H9 (cell line): ENCODE measurements around the gene STK32C. TPM values are rescaled to one million over a fixed set of nuclear protein-coding genes. Genes with fewer than 3 reads are reported as not detected.
A peak's percentile ranks its signal among the peaks of the same experiment; 100 is the strongest.
"Not testable (repeated sequence)": the region's sequence is repeated elsewhere in the genome, so short reads cannot be mapped to it uniquely, and the experiment has no call there.

Experiments
- DNase-seq: peaks from one replicate; pipeline ENCODE4 v3.0.0-alpha.2; 2017
- H2AFZ ChIP-seq: one replicate; pipeline ENCODE4 v1.6.1; 2013; ENCODE audit warnings: mild to moderate bottlenecking, low read length, control low read depth, moderate library complexity
- H2AK5ac ChIP-seq: 2 replicates; pipeline ENCODE4 v1.6.1; 2013; ENCODE audit warnings: low read length, control low read depth, mixed read lengths; ENCODE audit not compliant: insufficient read length
- H2BK120ac ChIP-seq: one replicate; pipeline ENCODE4 v1.6.1; 2013; ENCODE audit warnings: low read depth, mild to moderate bottlenecking, low read length, control low read depth, inconsistent platforms; ENCODE audit not compliant: poor library complexity, severe bottlenecking
- H2BK12ac ChIP-seq: 2 replicates; pipeline ENCODE4 v1.6.1; 2013; ENCODE audit warnings: low read length, control low read depth, mixed read lengths, low read depth; ENCODE audit not compliant: insufficient read length
- H2BK15ac ChIP-seq: 2 replicates; pipeline ENCODE4 v1.6.1; 2013; ENCODE audit warnings: low read depth, low read length, control low read depth
- H2BK20ac ChIP-seq: one replicate; pipeline ENCODE4 v1.6.1; 2013; ENCODE audit warnings: low read depth, mild to moderate bottlenecking, low read length, control low read depth, inconsistent platforms; ENCODE audit not compliant: poor library complexity, severe bottlenecking
- H2BK5ac ChIP-seq: 2 replicates; pipeline ENCODE4 v1.6.1; 2013; ENCODE audit warnings: low read length, control low read depth, mixed read lengths; ENCODE audit not compliant: insufficient read length
- H3K14ac ChIP-seq: 2 replicates; pipeline ENCODE4 v1.6.1; 2013; ENCODE audit warnings: low read length, control low read depth; ENCODE audit not compliant: insufficient read depth
- H3K18ac ChIP-seq: 2 replicates; pipeline ENCODE4 v1.6.1; 2013; ENCODE audit warnings: low read depth, mild to moderate bottlenecking, mixed read lengths, low read length, control low read depth; ENCODE audit not compliant: insufficient read length
- H3K23ac ChIP-seq: 2 replicates; pipeline ENCODE4 v1.6.1; 2013; ENCODE audit warnings: low read length, control low read depth, mixed read lengths, low read depth; ENCODE audit not compliant: insufficient read length
- H3K23me2 ChIP-seq: 2 replicates; pipeline ENCODE4 v1.6.1; 2013; ENCODE audit warnings: low read depth, mild to moderate bottlenecking, mixed read lengths, low read length, control low read depth; ENCODE audit not compliant: insufficient read length, poor library complexity, severe bottlenecking
- H3K27ac ChIP-seq: 2 replicates; pipeline ENCODE4 v1.5.1; 2013; ENCODE audit warnings: low read length, control low read depth, mixed read lengths, low read depth; ENCODE audit not compliant: insufficient read length
- H3K27me3 ChIP-seq: 2 replicates; pipeline ENCODE4 v1.6.1; 2013; ENCODE audit warnings: low read length, control low read depth, inconsistent platforms; ENCODE audit not compliant: insufficient read depth
- H3K4ac ChIP-seq: 2 replicates; pipeline ENCODE4 v1.6.1; 2013; ENCODE audit warnings: low read depth, mild to moderate bottlenecking, control low read depth, inconsistent platforms, low read length, moderate library complexity
- H3K4me1 ChIP-seq: 2 replicates; pipeline ENCODE4 v1.6.1; 2013; ENCODE audit warnings: low read length, control low read depth, inconsistent platforms; ENCODE audit not compliant: insufficient read depth
- H3K4me2 ChIP-seq: 2 replicates; pipeline ENCODE4 v1.6.1; 2013; ENCODE audit warnings: low read length, control low read depth, mixed read lengths; ENCODE audit not compliant: insufficient read length, insufficient read depth
- H3K56ac ChIP-seq: 2 replicates; pipeline ENCODE4 v1.6.1; 2013; ENCODE audit warnings: low read depth, mild to moderate bottlenecking, mixed read lengths, low read length, control low read depth; ENCODE audit not compliant: insufficient read length
- H3K79me1 ChIP-seq: 2 replicates; pipeline ENCODE4 v1.6.1; 2013; ENCODE audit warnings: low read depth, mild to moderate bottlenecking, moderate library complexity, low read length, control low read depth, inconsistent platforms; ENCODE audit not compliant: insufficient read depth, poor library complexity, severe bottlenecking
- H3K79me2 ChIP-seq: 2 replicates; pipeline ENCODE4 v1.6.1; 2013; ENCODE audit warnings: low read length, control low read depth, inconsistent platforms; ENCODE audit not compliant: insufficient read depth
- H3K9ac ChIP-seq: 2 replicates; pipeline ENCODE4 v1.6.1; 2013; ENCODE audit warnings: low read length, control low read depth, mixed read lengths; ENCODE audit not compliant: insufficient read length; ENCODE audit errors: extremely low read depth
- H3K9me3 ChIP-seq: one replicate; pipeline ENCODE4 v1.6.1; 2013; ENCODE audit warnings: low read depth, low read length, inconsistent platforms; ENCODE audit not compliant: control insufficient read depth
- H3T11ph ChIP-seq: one replicate; pipeline ENCODE4 v1.6.1; 2013; ENCODE audit warnings: mild to moderate bottlenecking, low read length, control low read depth, inconsistent platforms
- H4K20me1 ChIP-seq: one replicate; pipeline ENCODE4 v1.6.1; 2013; ENCODE audit not compliant: control insufficient read depth, insufficient read length, insufficient read depth
- H4K5ac ChIP-seq: 2 replicates; pipeline ENCODE4 v1.6.1; 2013; ENCODE audit warnings: low read depth, mild to moderate bottlenecking, mixed read lengths, low read length, control low read depth; ENCODE audit not compliant: insufficient read length
- H4K8ac ChIP-seq: replicated peaks from 2 replicates; pipeline ENCODE4 v1.6.1; 2013; ENCODE audit warnings: low read length, control low read depth, mixed read lengths, low read depth; ENCODE audit not compliant: insufficient read length
- H4K91ac ChIP-seq: 2 replicates; pipeline ENCODE4 v1.6.1; 2013; ENCODE audit warnings: low read depth, mild to moderate bottlenecking, moderate library complexity, mixed read lengths, low read length, control low read depth; ENCODE audit not compliant: insufficient read length
- H3K27ac Mint-ChIP-seq, 3 experiments: 2 replicates in 2 of 3; 3 replicates in 1 of 3; pipeline ENCODE4 v1.8.0; 2020 to 2021; ENCODE audit warnings: mixed read lengths in 3 of 3, mild to moderate bottlenecking in 1 of 3, moderate library complexity in 1 of 3
- H3K27me3 Mint-ChIP-seq: 2 replicates; pipeline ENCODE4 v1.8.0; 2021; ENCODE audit warnings: low read depth, mild to moderate bottlenecking, moderate library complexity, mixed read lengths
- H3K36me3 Mint-ChIP-seq, 3 experiments: 2 replicates in 2 of 3; 3 replicates in 1 of 3; pipeline ENCODE4 v1.8.0; 2020 to 2021; ENCODE audit warnings: low read depth in 3 of 3, mixed read lengths in 3 of 3; ENCODE audit not compliant: insufficient read depth in 1 of 3
- H3K4me1 Mint-ChIP-seq, 2 experiments: 2 replicates each; pipeline ENCODE4 v1.8.0; 2020; ENCODE audit warnings: mixed read lengths in 2 of 2
- H3K4me3 Mint-ChIP-seq, 2 experiments: 2 replicates in 1 of 2; 3 replicates in 1 of 2; pipeline ENCODE4 v1.8.0; 2020 to 2021; ENCODE audit warnings: mild to moderate bottlenecking in 2 of 2, mixed read lengths in 2 of 2, moderate library complexity in 1 of 2
- H3K9me3 Mint-ChIP-seq, 2 experiments: 2 replicates in 1 of 2; 3 replicates in 1 of 2; pipeline ENCODE4 v1.8.0; 2020; ENCODE audit warnings: mild to moderate bottlenecking in 2 of 2, mixed read lengths in 2 of 2, moderate library complexity in 1 of 2
- WGBS: extraction: QIAGEN DNeasy Blood & Tissue Kit; methylation state at CpG from one replicate; pipeline ENCODE4 v1.1.7; 2013; ENCODE audit warnings: missing lambda C conversion rate, low lambda C conversion rate, mixed read lengths; ENCODE audit not compliant: insufficient read length; ENCODE audit errors: extremely low coverage; 5-methylcytosine and 5-hydroxymethylcytosine counted together
- total RNA-seq: library from RNA; stranded (reverse); gene quantifications from 2 replicates; pipeline ENCODE4 v1.2.1, GENCODE V29; 2021

STK32C gene
- total RNA-seq, 1 experiment from 2014 or later, result 11.3 TPM

DNA sequence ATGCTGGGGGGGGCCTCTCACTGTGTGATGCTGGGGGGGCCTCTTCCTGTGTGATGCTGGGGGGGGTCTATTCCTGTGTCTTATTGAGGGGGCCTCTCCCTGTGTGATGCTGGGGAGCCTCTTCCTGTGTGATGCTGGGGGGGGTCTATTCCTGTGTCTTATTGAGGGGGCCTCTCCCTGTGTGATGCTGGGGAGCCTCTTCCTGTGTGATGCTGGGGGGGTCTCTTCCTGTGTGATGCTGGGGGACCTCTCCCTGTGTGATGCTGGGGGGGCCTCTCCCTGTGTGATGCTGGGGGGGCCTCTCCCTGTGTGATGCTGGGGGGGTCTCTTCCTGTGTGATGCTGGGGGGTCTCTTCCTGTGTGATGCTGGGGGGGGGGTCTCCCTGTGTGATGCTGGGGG, 147.5 kb downstream of the STK32C start:
- not testable (repeated sequence) for H3K9me3 ChIP-seq, H3K79me2 ChIP-seq, H2BK12ac ChIP-seq, H3K4me3 Mint-ChIP-seq, H2AK5ac ChIP-seq, H3K79me1 ChIP-seq, H3K4ac ChIP-seq, H3K56ac ChIP-seq, H3K4me1 ChIP-seq, H3K27ac Mint-ChIP-seq, H3K27me3 Mint-ChIP-seq, H4K8ac ChIP-seq, H3K27ac ChIP-seq, H3K9ac ChIP-seq, H4K91ac ChIP-seq, H3K23ac ChIP-seq, H4K20me1 ChIP-seq, DNase-seq, H3T11ph ChIP-seq, H3K36me3 Mint-ChIP-seq, H2BK5ac ChIP-seq, H3K4me2 ChIP-seq, H3K9me3 Mint-ChIP-seq, H3K18ac ChIP-seq, H2AFZ ChIP-seq, H2BK15ac ChIP-seq, H3K14ac ChIP-seq, H2BK20ac ChIP-seq, H3K27me3 ChIP-seq, H3K23me2 ChIP-seq, H4K5ac ChIP-seq, H2BK120ac ChIP-seq
- H3K4me1 Mint-ChIP-seq, result peaks cover 14 to 27% of the 10 kb centered on the region in 2 experiments

DNA sequence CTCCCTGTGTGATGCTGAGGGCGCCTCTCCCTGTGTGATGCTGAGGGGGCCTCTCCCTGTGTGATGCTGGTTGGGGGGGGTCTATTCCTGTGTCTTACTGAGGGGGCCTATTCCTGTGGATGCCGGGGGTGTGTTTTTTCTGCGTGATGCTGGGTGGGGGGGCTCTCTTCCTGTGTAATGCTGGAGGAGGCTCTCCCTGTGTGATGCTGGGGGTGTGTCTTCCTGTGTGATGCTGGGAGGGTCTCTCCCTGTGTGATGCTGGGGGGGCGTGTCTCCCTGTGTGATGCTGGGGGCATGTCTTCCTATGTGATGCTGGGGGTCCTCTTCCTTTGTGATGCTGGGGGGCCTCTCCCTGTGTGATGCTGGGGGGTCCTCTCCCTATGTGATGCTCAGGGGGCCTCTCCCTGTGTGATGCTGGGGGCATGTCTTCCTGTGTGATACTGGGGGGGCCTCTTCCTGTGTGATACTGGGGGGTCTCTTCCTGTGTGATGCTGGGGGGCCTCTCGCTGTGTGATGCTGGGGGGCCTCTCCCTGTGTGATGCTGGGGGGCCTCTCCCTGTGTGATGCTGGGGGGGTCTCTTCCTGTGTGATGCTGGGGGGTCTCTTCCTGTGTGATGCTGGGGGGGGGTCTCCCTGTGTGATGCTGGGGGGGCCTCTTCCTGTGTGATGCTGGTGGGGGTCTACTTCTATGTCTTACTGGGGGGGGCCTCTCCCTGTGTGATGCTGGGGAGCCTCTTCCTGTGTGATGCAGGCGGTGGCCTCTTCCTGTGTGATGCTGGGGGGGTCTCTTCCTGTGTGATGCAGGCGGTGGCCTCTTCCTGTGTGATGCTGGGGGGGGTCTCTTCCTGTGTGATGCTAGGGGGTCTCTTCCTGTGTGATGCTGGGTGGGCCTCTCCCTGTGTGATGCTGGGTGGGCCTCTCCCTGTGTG, 148.2 kb downstream of the STK32C start:
- not testable (repeated sequence) for H3K23me2 ChIP-seq, H2BK5ac ChIP-seq, H3K4ac ChIP-seq, H3K4me3 Mint-ChIP-seq, H4K20me1 ChIP-seq, H3K27me3 ChIP-seq, H3K27me3 Mint-ChIP-seq, H3K9me3 ChIP-seq, H3K4me1 ChIP-seq, H2AFZ ChIP-seq, H4K5ac ChIP-seq, H2AK5ac ChIP-seq, H3K9me3 Mint-ChIP-seq, H3K18ac ChIP-seq, H3K9ac ChIP-seq, H2BK20ac ChIP-seq, H2BK12ac ChIP-seq, H4K8ac ChIP-seq, H3K79me1 ChIP-seq, H3K23ac ChIP-seq, H3T11ph ChIP-seq, H3K36me3 Mint-ChIP-seq, H3K56ac ChIP-seq, H3K79me2 ChIP-seq, H3K27ac ChIP-seq, H2BK120ac ChIP-seq, H4K91ac ChIP-seq, H2BK15ac ChIP-seq, H3K4me2 ChIP-seq, H3K14ac ChIP-seq
- Mint-ChIP-seq H3K27ac (peak overlapping the region in 1 of 3 experiments; percentile 73; a peak in 2 of 7 replicates), H3K4me1 (peaks cover 13 to 26% of the 10 kb centered on the region in 2 experiments)
- no CpG with 5 or more reads among the region's 7 CpGs for WGBS
- DNase-seq, result peak; percentile 58
